Choroid plexus epithelial cell (primary cell): ENCODE measurements around the gene TLR7.

Experiments used
- DNase-seq: peaks from one replicate; pipeline ENCODE4 v3.0.0-alpha.2; 2010; ENCODE audit warnings: low read depth
- H3K4me3 ChIP-seq: 2 replicates; pipeline ENCODE4 v1.5.1; 2011; ENCODE audit warnings: low read depth, mild to moderate bottlenecking, control low read depth, low read length, moderate library complexity
- CTCF ChIP-seq: conservative IDR thresholded peaks from 2 replicates; pipeline ENCODE4 v1.5.1; 2011; ENCODE audit warnings: low read depth, mild to moderate bottlenecking, control low read depth, inconsistent platforms, low read length, moderate library complexity

Gene TLR7

GRCh38 chrX:12843061-12843667 lies 23.7 kb upstream of the TLR7 start:
- TF ChIP-seq CTCF = no peak
- no peak for DNase-seq
- H3K4me3 ChIP-seq = no peak overlapping the region

- H3K4me3 ChIP-seq = no peak overlapping the region
- no peak for DNase-seq
- no peak for TF ChIP-seq CTCF
These were observed 23.1 kb upstream of the TLR7 start for GRCh38 chrX:12843668-12844279.

GRCh38 chrX:12844319-12844718 lies 22.6 kb upstream of the TLR7 start:
- DNase-seq = no peak
- H3K4me3 ChIP-seq = no peak overlapping the region
- TF ChIP-seq CTCF = no peak

- no peak for TF ChIP-seq CTCF
- H3K4me3 ChIP-seq = no peak overlapping the region
- DNase-seq = no peak
These were observed 1.5 kb upstream of the TLR7 start for GRCh38 chrX:12865359-12865758.

- TF ChIP-seq CTCF = no peak
- no peak overlapping the region for H3K4me3 ChIP-seq
- no peak for DNase-seq
These were observed 813 bp downstream of the TLR7 start for GRCh38 chrX:12867685-12868084.

- DNase-seq = no peak
- H3K4me3 ChIP-seq = no peak overlapping the region
- no peak for TF ChIP-seq CTCF
These were observed 1.9 kb downstream of the TLR7 start for GRCh38 chrX:12868747-12869146.

GRCh38 chrX:12871257-12871656 lies 4.4 kb downstream of the TLR7 start:
- no peak overlapping the region for H3K4me3 ChIP-seq
- DNase-seq = no peak
- no peak for TF ChIP-seq CTCF
